ENCODE results near the gene STK39.

The STK39 gene

DNA sequence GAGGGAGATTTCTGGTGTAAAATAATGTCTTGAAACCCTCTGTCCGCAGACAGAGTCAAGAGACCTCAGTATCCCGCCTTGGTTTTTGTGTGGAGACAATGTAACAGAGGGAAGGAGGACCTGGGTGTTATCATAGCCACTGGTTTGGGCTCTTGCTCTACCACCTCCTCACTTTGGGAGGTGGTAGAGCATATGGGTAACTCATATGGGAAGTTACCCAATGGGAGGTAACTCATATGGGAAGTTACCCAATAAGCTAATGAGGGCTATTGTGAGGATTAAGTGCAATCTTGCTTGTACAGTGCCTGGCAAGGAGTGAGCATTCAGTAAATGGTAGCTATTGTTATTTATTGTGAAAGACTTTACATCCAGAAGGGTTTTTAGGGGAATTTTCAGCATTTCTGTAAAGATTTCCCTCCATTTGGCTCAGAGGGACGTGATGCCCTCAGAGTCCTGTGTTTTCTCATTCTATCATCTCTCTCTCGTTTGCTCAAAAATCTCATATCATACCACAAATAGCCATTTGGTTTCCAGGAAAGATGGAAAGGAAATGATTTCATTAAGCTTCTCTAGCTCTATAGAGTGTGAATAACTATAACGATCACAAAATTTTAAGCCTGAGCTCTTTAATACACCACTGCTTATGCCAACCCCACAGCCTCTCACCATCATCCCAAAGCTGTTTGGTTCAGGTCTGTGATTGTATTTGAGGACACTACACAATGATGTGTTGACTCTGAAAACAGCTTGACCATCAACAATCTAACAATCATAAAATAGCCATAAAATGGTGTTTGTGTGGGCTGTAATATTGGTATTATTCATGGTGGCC lies 307.7 kb downstream of the STK39 start:
- H3K4me2 ChIP-seq (ENCODE audit: low read length), result no peak overlapping the region
- H2AK5ac ChIP-seq (ENCODE audit: low read length), result no peak overlapping the region
- WGBS (ENCODE audit: extremely low coverage, insufficient coverage, insufficient read length), result no CpG with 5 or more reads among the region's 5 CpGs
- H3K18ac ChIP-seq (ENCODE audit: low read length), result no peak overlapping the region
- no peak overlapping the region for H2BK12ac ChIP-seq (ENCODE audit: low read length)
- no peak overlapping the region for H3K9ac ChIP-seq (ENCODE audit: low read length)
- peaks cover 2% of the 10 kb centered on the region for H3K79me2 ChIP-seq (ENCODE audit: control insufficient read depth, insufficient read depth, low read length, poor library complexity)
- H3K27me3 ChIP-seq (ENCODE audit: insufficient read depth, low read length), result no peaks in the 10 kb centered on the region
- DNase-seq, result no peak
- no peak overlapping the region for H3K27ac ChIP-seq (ENCODE audit: low read depth, low read length)
- no peak overlapping the region for H2BK120ac ChIP-seq (ENCODE audit: insufficient read depth, low read length, poor library complexity)
- peaks cover 1% of the 10 kb centered on the region for H3K9me3 ChIP-seq (ENCODE audit: insufficient read depth, low read depth, low read length)
- no peak overlapping the region for H3K4me3 ChIP-seq (ENCODE audit: low read depth, low read length)
- H3K14ac ChIP-seq (ENCODE audit: low read length), result no peak overlapping the region
- no peak overlapping the region for H3K4ac ChIP-seq (ENCODE audit: low read depth, low read length)
- no peaks in the 10 kb centered on the region for H3K4me1 ChIP-seq (ENCODE audit: control insufficient read depth in 1 of 2, insufficient read depth in 2 of 2, low read length in 2 of 2)
- no peak overlapping the region for H3K23ac ChIP-seq (ENCODE audit: low read length)
- no peak overlapping the region for H4K91ac ChIP-seq (ENCODE audit: low read depth, low read length)
- no peak overlapping the region for H2AFZ ChIP-seq (ENCODE audit: insufficient read depth, low read length, poor library complexity)
- no peaks in the 10 kb centered on the region for H3K79me1 ChIP-seq (ENCODE audit: low read length)
- no peak overlapping the region for H4K12ac ChIP-seq (ENCODE audit: low read depth, low read length)
- H3K36me3 ChIP-seq (ENCODE audit: control insufficient read depth in 1 of 2, insufficient read depth in 2 of 2, low read length in 2 of 2), result no peaks in the 10 kb centered on the region
- no peak overlapping the region for H2BK5ac ChIP-seq (ENCODE audit: low read depth, low read length, poor library complexity)
- no peak overlapping the region for H4K8ac ChIP-seq (ENCODE audit: low read depth, low read length)

DNA sequence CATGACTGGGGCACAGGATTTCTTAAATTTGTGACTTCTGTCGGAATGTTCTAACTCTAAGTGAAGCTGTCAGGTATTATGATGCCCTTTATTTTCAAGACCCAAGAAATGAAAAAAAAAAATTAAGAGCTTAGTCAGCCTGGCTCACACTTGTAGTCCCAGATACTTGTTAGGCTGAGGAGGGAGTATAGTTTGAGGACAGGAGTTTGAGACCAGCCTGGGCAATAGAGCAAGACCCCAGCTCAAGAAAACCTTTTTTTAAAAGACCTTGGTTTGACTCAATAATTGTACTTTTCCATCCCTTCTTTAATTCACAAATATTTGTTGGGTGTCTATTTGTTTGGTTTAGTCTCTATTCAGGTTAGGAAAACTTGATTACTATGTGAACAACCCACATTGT lies 310.0 kb downstream of the STK39 start:
- DNase-seq, result no peak
- no peak overlapping the region for H2BK120ac ChIP-seq (ENCODE audit: insufficient read depth, low read length, poor library complexity)
- no peak overlapping the region for H2AK5ac ChIP-seq (ENCODE audit: low read length)
- H3K9ac ChIP-seq (ENCODE audit: low read length), result no peak overlapping the region
- no peaks in the 10 kb centered on the region for H3K36me3 ChIP-seq (ENCODE audit: control insufficient read depth in 1 of 2, insufficient read depth in 2 of 2, low read length in 2 of 2)
- no peak overlapping the region for H3K14ac ChIP-seq (ENCODE audit: low read length)
- H4K8ac ChIP-seq (ENCODE audit: low read depth, low read length), result no peak overlapping the region
- no peak overlapping the region for H3K23ac ChIP-seq (ENCODE audit: low read length)
- no peaks in the 10 kb centered on the region for H3K79me1 ChIP-seq (ENCODE audit: low read length)
- peaks cover 1% of the 10 kb centered on the region for H3K9me3 ChIP-seq (ENCODE audit: insufficient read depth, low read depth, low read length)
- H4K12ac ChIP-seq (ENCODE audit: low read depth, low read length), result no peak overlapping the region
- H2BK5ac ChIP-seq (ENCODE audit: low read depth, low read length, poor library complexity), result no peak overlapping the region
- no peak overlapping the region for H3K18ac ChIP-seq (ENCODE audit: low read length)
- H3K27me3 ChIP-seq (ENCODE audit: insufficient read depth, low read length), result no peaks in the 10 kb centered on the region
- H3K4me1 ChIP-seq (ENCODE audit: control insufficient read depth in 1 of 2, insufficient read depth in 2 of 2, low read length in 2 of 2), result no peaks in the 10 kb centered on the region
- no peak overlapping the region for H3K4ac ChIP-seq (ENCODE audit: low read depth, low read length)
- H2BK12ac ChIP-seq (ENCODE audit: low read length), result no peak overlapping the region
- no peak overlapping the region for H3K4me2 ChIP-seq (ENCODE audit: low read length)
- no peak overlapping the region for H3K27ac ChIP-seq (ENCODE audit: low read depth, low read length)
- no CpG with 5 or more reads among the region's 1 CpG for WGBS (ENCODE audit: extremely low coverage, insufficient coverage, insufficient read length)
- H3K4me3 ChIP-seq (ENCODE audit: low read depth, low read length), result no peak overlapping the region
- H2AFZ ChIP-seq (ENCODE audit: insufficient read depth, low read length, poor library complexity), result no peak overlapping the region
- no peak overlapping the region for H4K91ac ChIP-seq (ENCODE audit: low read depth, low read length)
- H3K79me2 ChIP-seq (ENCODE audit: control insufficient read depth, insufficient read depth, low read length, poor library complexity), result peaks cover 2% of the 10 kb centered on the region

DNA sequence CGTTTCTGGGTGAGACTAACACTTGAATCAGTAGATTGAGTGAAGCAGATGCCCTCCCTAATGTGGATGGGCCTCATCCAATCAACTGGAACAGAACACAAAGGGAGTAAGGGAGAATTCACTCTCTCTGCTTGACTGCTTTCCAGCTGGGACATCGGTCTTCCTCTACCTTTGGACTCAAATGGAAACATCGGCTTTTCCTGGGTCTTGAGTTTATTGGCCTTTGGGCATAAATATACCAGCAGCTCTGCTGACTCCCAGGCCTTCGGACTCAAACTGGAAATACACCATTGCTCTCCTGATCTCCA lies 311.6 kb downstream of the STK39 start:
- Histone ChIP-seq H3K9ac (ENCODE audit: low read length) (no peak overlapping the region), H3K27ac (ENCODE audit: low read depth, low read length) (no peak overlapping the region), H3K4me3 (ENCODE audit: low read depth, low read length) (no peak overlapping the region), H3K27me3 (ENCODE audit: insufficient read depth, low read length) (no peaks in the 10 kb centered on the region), H3K23ac (ENCODE audit: low read length) (no peak overlapping the region), H2BK12ac (ENCODE audit: low read length) (no peak overlapping the region), H3K4me1 (ENCODE audit: control insufficient read depth in 1 of 2, insufficient read depth in 2 of 2, low read length in 2 of 2) (no peaks in the 10 kb centered on the region), H3K79me1 (ENCODE audit: low read length) (no peaks in the 10 kb centered on the region), H2AFZ (ENCODE audit: insufficient read depth, low read length, poor library complexity) (no peak overlapping the region), H3K18ac (ENCODE audit: low read length) (no peak overlapping the region), H3K79me2 (ENCODE audit: control insufficient read depth, insufficient read depth, low read length, poor library complexity) (peaks cover 2% of the 10 kb centered on the region), H3K14ac (ENCODE audit: low read length) (no peak overlapping the region), H4K8ac (ENCODE audit: low read depth, low read length) (no peak overlapping the region), H3K9me3 (ENCODE audit: insufficient read depth, low read depth, low read length) (no peaks in the 10 kb centered on the region), H2BK120ac (ENCODE audit: insufficient read depth, low read length, poor library complexity) (no peak overlapping the region), H4K91ac (ENCODE audit: low read depth, low read length) (no peak overlapping the region), H3K4ac (ENCODE audit: low read depth, low read length) (no peak overlapping the region), H3K36me3 (ENCODE audit: control insufficient read depth in 1 of 2, insufficient read depth in 2 of 2, low read length in 2 of 2) (no peaks in the 10 kb centered on the region), H4K12ac (ENCODE audit: low read depth, low read length) (no peak overlapping the region), H2AK5ac (ENCODE audit: low read length) (no peak overlapping the region), H2BK5ac (ENCODE audit: low read depth, low read length, poor library complexity) (no peak overlapping the region), H3K4me2 (ENCODE audit: low read length) (no peak overlapping the region)
- WGBS (ENCODE audit: extremely low coverage, insufficient coverage, insufficient read length), result no CpG with 5 or more reads among the region's 4 CpGs
- no peak for DNase-seq

DNA sequence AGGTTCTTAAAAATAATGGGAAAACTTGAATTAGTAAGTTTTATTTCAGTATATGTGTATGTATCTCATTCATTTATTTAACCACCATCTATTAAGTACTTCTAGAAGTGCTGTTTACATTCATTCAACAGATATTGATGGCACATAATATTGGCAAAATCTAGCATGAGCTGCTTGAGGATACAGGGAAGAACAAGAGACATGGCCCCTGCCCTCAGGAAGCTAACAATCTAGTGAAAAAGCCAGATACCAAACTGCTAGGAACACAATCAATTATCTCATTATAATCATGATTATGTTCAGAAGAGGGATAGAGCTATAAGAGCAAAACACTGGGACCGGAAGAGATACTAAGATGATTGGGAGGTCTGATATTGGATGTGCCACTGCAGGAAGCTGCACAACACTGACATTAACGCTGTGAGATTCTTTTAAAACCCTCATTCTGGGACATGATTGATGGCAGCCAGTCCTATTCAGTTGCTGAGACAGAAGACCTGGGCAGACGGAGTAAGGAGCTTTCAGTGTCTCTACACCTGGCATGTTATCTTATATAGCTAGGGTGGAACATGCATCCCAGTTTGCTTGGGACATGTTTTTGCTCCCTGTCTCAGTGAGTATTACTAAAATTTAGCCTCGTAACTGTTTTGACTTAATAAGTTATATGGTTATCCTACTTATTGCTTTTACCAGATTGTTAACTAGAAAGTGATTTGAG lies 314.1 kb downstream of the STK39 start:
- no peaks in the 10 kb centered on the region for H3K9me3 ChIP-seq (ENCODE audit: insufficient read depth, low read depth, low read length)
- H3K18ac ChIP-seq (ENCODE audit: low read length), result no peak overlapping the region
- no peak overlapping the region for H3K14ac ChIP-seq (ENCODE audit: low read length)
- H3K4me2 ChIP-seq (ENCODE audit: low read length), result no peak overlapping the region
- H3K27ac ChIP-seq (ENCODE audit: low read depth, low read length), result no peak overlapping the region
- H2BK5ac ChIP-seq (ENCODE audit: low read depth, low read length, poor library complexity), result no peak overlapping the region
- no peaks in the 10 kb centered on the region for H3K36me3 ChIP-seq (ENCODE audit: control insufficient read depth in 1 of 2, insufficient read depth in 2 of 2, low read length in 2 of 2)
- no peak overlapping the region for H2AFZ ChIP-seq (ENCODE audit: insufficient read depth, low read length, poor library complexity)
- no peak overlapping the region for H3K4ac ChIP-seq (ENCODE audit: low read depth, low read length)
- H3K23ac ChIP-seq (ENCODE audit: low read length), result no peak overlapping the region
- no peak overlapping the region for H2AK5ac ChIP-seq (ENCODE audit: low read length)
- peaks cover 2% of the 10 kb centered on the region for H3K79me2 ChIP-seq (ENCODE audit: control insufficient read depth, insufficient read depth, low read length, poor library complexity)
- no peaks in the 10 kb centered on the region for H3K27me3 ChIP-seq (ENCODE audit: insufficient read depth, low read length)
- DNase-seq, result no peak
- H2BK12ac ChIP-seq (ENCODE audit: low read length), result no peak overlapping the region
- no peak overlapping the region for H3K4me3 ChIP-seq (ENCODE audit: low read depth, low read length)
- H3K79me1 ChIP-seq (ENCODE audit: low read length), result no peaks in the 10 kb centered on the region
- no CpG with 5 or more reads among the region's 4 CpGs for WGBS (ENCODE audit: extremely low coverage, insufficient coverage, insufficient read length)
- no peak overlapping the region for H4K12ac ChIP-seq (ENCODE audit: low read depth, low read length)
- no peak overlapping the region for H4K8ac ChIP-seq (ENCODE audit: low read depth, low read length)
- H3K9ac ChIP-seq (ENCODE audit: low read length), result no peak overlapping the region
- H3K4me1 ChIP-seq (ENCODE audit: control insufficient read depth in 1 of 2, insufficient read depth in 2 of 2, low read length in 2 of 2), result no peaks in the 10 kb centered on the region
- H4K91ac ChIP-seq (ENCODE audit: low read depth, low read length), result no peak overlapping the region
- H2BK120ac ChIP-seq (ENCODE audit: insufficient read depth, low read length, poor library complexity), result no peak overlapping the region

All from trophoblast cell (in vitro differentiated cells and primary cell).